GM18858 (cell line): Measurements from ENCODE around the gene SFRP2.

ENCODE experiments used
- ATAC-seq: cut with Tn5 transposase; IDR thresholded peaks from one replicate; pipeline ENCODE4 v1.9.1; 2021; ENCODE audit not compliant: unreplicated experiment

SFRP2 gene

DNA sequence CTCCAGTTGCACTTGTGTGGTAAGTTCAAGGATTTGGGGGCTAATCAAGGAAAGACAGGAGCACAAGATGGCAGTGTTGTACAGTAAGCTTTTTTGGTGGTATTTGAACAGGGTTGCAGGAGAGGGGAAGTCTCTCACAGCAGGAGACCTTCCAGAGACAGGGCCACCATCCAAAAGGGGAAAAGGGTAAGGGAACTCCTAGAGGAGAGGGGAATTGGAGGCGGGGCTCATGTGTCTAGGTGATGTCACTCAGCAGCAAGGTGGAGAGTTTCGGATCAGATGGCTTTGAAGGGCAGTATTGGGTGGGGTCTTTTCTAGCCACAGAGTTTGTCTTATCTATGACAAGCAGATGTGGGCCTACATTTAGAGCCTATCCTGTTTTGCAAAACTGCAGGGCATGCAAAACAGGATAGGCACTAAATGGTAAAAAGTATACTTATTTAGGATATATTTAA lies 15.6 kb downstream of the SFRP2 start:
- ATAC-seq, result no peak

DNA sequence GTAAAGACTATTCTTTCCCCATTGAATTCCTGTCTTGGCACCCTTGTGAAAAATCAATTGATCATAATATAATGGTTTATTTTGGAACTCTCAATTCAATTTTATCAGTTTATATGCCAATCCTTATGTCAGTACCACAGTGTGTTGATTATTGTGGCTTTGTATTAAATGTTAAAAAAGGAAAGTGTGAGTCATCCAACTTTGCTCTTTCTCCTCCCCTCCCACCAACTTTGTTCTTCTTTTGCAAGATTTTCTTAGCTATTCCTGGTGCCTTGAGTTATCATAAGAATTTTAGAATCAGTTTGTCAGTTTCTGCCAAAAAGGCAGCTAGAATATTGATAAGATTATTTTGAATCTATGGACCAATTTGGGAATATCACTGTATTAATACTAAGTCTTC lies 17.8 kb downstream of the SFRP2 start:
- no peak for ATAC-seq

DNA sequence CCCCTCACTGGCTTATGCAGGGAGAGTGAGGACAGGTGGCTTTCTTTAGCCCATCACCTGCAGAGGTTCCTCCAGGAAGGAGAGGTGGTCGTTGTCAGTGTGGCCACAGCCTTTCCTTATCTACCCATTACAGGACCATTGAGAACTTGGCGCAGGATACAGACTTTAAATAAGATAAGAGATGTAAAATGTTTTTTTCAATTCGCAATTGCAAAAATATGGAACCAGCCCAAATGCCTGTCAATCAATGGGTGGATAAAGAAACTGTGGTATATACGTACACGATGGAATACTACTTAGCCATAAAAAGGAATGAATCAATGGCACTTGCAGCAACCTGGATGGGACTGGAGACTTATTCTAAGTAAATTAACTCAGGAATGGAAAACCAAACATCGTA lies 22.1 kb downstream of the SFRP2 start:
- no peak for ATAC-seq

DNA sequence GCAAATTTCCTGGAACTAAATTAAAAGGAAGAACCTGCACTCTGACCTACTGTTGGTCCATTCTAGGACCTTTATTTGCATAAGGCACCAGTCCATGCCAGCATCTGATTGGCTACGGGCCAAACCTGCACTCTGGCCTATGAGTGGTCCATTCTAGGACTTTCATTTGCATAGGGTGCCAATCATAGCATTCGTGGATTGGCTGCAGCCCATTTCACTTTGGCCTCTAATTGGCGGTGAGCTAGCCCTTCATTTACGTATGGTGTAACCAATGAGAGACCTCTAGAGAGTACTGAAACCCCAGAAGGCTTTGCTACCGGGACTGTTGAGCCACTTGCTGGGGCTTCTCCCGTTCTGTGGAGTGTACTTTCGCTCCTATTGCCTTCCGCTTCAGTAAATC lies 23.0 kb downstream of the SFRP2 start:
- no peak for ATAC-seq

DNA sequence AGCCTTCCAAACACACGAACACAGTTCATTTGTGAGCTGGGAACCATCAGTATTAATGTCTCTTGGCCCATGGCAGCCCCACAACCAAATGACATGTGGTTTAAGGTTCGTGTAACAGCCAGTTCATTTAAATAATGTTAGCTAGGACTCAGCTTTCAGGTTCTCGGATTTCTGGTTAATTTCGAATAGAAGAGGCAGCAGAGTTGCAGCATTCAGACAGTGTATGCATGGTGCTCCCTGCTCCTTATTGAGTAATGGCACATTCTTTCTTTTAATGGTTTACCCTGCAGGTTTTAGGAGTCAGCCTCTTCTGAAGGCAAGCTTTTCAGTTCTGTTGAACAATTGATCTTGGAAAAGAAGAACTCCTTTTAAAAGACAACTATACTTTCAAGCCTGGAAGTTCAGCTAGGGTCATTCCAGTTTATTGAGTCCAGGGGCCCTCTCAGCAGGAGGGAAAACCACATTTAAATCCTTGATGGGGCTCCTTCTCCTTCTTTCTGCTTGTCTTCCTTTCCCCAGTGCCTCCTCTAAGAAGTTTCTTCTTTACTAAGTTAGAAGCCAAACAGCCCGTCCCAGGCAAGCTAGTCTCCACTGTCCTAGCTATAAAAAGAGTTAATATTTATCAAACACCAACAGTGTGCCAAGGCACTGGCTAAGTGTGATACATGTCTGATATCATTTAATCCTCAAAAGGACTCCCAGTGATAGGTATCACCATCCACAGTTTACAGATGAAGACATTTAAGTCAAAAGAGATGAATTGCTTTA lies 24.1 kb downstream of the SFRP2 start:
- no peak for ATAC-seq

DNA sequence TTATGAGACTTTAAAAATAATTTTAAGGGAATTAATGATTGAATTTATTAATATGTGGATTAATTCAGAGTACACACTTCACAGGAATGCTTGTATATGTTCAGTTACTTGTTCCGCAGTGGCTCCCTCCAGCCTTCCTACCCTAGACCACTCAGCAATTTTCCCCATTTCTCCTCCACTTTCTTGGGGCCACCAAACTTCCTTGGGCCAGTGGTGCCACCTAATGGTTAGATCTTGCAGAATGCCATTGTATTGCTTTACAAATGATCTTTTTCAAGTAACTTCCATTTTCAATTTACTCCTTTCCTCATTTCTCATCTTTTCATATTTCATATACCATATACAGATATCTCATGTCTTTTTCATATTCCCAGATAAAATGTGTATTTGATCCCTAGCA lies 25.5 kb downstream of the SFRP2 start:
- no peak for ATAC-seq

DNA sequence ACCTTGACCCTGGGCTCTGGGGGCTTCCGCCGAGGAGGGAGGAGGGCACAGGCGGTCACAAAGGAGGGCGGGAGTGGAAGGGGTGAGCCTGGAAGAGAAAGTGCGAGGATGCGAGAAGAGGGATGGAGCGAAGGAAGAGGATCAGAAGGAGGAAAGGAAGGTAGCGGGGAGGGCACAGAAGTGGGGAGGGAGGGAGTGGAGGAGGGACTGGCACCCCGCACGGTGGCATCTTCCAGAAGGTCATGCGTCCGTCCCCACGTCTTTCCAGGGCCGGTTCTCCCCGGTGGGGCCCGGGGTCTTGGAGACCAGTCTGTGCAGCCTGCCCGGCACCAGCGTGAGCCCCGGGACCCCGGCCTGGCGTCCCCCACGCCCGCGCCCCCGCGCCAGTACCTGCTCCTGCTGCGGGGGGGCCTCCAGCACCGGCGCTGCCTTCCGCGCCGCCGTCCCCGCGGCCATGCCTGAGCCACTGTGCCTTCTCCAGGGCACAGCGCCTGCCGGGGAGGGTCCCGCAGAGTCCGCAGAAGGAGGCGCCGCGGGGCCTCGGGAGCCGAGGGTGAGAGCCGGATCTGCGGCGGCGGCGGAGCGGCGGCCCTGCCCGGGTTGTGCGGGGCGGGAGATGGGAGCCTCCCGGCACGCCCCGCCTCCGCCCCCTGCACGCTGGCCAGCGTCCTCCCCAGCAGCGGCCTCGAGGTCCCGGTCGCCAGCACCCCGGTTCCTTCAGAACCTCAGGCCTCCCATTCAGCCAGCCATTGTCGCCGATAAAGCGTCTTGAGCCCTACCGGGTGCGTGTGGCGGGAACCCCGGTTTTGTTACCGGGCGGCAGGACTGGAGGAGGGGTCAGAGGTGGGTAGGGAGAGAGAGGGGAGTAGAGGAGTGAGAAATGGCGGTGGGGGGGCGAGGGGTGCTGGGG lies 29.2 kb downstream of the SFRP2 start, which contains the start of gene RNF175:
RNF175 (minus strand) TSS at position 618 of the 910 bp plus-strand sequence; CDS start at position 456, 162 bp downstream.
- ATAC-seq, result no peak

DNA sequence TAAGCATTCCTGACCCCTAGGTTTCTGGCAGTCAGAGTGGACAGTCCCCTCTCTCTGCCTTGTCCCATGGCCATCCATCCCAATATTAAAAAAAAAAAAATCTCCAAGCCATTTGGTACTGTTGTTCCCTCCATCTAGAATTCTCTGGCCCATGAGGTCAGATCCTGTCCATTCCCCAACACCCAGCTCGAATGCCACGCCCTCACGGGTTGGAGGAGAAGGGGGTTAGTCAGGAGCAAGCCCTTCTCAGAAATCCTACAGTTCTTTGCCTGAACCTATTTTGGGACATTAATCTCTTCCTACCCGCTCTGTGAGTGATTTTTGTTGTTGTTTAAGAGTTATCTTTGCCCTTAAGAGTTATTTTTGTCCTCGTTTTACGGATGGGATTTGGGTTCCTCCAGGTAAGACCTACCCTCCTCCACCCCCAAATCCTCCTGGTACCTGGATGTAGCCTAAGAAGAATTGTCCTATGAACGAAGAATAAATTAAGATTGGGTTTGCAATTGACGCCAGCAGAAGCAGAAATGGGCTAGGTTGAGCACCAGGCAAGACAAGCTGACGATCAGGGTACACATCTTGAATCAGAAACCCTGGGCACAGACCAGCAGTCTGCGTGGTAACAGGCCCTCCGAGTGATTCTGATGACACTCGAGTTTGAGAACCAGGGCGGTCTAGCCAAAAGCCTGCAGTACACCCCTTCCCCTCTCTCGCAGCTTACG lies 30.0 kb downstream of the SFRP2 start:
- ATAC-seq, result no peak

DNA sequence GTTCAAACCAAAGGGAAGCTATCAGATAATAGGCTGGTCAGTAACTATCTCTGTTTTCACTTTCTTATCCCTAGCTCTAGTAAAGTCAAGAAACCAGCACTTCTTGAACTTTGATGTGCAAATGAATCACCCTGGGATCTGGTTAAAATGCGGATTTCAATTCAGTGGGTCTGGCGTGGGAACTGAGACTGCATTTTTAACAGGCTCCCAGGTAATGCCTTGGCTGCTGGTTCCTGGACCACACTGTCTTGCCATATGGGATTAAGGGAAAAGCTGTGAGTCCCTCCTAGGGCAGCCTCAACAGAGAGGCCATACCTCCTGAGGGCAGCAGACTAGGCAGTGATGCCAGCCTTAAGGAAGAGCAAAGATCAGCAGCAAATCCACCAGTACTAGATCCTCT lies 30.7 kb downstream of the SFRP2 start:
- no peak for ATAC-seq

DNA sequence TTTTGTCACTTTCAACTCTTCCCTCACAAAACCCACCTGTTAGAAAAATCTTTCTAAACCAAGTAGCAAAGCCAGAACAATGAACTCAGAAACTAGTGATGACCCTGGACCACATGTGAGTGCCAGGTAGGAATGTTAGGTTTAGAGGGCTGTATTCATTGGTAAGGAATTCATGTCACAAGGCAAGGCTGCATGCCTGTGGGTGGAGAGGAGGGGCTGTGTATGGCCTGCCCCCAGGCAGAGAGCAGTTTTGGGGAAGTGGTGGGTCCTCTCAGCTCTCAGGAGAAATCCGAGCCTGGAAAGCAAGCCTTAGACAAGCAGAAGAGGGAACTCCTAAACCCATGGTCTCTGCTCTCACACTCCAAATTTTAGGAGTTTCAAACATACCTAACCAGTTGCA lies 31.5 kb downstream of the SFRP2 start:
- ATAC-seq, result no peak

DNA sequence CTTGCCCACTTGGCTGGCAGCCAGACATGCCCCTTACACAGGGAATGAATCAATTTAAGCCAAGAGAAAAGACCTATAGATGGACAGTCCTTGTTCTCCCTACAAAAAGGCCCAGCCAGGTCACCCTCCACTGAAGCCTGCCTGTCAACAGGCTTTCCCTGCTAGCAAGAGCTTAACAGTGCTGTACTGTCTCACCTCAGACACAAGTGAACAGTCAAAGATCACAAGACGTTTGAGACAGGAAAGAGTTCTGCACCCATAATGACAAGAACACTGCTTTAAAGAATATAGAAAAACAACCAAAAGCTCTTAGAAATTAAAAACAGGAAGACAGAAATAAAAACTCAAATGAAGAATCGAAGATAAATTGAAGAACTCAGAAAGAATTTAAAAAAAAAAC lies 33.7 kb downstream of the SFRP2 start:
- no peak for ATAC-seq

DNA sequence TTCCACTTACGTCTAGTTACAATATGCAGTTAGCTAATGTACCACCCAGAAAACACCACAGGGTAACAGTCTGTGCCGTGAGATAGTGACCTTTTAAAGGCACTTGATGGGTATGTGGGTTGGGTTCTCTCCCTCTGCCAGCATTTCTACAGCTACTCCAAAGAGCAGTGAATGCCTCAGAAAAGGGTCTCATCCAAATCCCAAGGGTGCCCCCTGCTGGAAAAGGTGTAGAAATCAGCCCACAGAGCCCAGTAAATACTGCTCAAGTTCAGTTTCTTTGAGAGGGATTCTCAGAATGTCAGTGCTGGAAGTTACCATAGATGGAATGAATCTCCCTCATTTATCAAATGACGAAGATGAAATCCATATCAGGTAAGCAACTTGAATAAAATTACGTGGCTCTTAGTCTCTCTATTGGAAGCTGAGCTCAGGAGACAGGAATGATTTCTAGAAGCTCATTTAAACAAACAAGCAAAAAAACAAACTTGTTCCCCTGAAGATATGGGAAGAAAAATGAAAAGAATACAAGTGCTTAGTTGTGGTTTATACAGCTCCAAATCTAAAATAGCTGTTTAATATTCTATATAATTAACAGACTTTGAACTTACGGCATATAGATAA lies 38.6 kb downstream of the SFRP2 start:
- ATAC-seq, result peak; percentile 89

DNA sequence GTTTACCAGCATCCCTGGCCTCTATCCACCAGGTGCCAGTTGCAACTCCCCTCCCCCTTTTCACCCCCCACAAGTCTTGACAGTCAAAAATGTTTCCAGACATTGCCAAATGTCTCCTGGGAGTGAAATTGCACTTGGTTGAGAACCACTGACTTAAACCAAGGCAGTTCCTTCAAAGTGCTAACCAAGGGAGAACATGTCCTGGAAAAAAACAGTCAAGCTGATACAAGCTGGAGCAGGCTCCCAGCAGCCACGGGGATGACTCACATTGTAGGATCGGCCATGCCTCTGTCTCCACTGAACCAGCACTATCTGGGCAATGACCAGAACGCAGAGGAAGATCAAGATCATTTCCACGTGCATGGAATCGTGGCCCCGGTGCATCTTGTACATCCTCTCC lies 40.5 kb downstream of the SFRP2 start:
- no peak for ATAC-seq

DNA sequence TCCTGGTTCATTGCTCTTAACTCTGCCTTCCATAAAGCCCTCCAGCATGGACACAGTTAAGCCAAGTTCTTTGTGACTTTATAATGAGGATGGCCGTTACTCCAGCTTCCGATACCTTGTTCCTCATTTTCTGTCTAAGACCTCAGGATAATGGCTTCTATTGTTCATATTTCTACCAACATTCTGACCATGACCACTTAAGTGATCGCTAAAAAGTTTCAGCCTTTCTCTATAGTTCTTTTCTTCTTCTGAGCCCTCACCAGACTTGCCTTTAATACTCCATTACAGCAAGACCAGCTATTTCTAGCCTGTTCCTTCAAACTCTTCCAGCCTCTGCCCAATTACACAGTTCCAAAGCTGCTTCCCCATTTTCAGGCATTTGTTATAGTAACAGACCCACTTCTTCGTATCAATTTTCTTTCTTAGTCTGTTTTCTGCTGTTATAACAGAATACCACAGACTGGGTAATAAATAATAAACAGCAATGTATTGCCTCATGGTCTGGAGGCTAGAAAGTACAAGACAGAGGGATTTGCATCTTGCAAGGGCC lies 41.4 kb downstream of the SFRP2 start:
- ATAC-seq, result no peak

DNA sequence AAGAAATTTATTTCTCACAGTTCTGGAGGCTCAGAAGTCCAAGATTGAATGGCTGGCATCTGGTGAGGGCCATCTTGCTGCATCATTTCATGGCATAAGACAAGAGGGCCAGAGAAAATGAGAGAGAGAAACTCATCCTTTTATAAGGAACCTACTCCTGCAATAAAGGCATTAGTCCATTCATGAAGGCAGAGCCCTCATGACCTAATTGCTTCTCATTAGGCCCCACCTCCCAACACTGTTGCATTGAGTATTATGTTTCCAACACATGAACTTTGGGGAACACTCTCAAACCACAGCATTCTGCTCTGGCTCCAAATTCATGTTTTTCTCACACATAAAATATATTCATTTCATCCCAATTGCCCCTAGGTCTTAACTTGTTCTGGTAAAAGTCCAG lies 43.2 kb downstream of the SFRP2 start:
- no peak for ATAC-seq

DNA sequence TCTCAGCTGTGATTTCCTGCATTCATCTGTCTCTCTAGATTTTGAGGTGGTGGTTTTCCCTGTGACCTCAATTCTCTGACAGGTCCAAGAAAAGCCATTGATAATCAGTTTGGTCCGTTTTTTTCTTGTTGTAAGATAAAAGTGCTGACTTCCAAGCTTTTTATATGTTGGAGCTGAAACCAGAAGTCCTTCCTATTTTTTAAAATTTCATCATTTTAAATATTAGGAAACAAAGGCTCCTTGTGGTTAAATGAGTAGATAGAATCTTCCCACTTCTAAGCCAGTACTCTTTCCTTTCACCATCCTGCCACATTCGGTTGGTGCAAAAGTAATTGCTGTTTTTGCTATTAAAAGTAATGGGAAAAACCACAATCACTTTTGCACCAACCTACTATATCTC lies 47.3 kb downstream of the SFRP2 start:
- ATAC-seq, result no peak

DNA sequence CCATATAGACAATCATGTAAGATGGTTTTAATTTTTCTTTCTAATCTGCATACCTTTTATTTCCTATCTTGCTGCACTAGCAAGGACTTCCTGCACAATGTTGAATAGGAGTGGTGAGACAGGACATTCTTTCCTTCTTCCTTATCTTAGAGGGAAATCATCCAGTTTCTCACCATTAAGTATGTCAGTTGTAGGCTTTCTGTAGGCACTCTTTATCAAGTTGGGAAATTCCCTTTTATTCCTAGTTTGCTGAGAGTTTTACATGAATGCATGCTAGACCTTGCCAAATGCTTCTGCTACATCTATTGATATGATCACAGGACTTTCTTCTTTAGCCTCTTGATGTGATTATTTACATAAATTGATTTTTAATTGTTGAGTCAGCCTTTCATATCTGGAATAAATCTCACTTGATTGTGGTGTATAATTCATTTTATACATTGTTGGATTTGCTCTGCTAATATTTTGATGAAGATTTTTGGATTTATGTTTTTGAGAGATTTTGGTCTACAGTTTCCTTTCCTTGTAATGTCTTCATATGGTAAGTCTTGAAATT lies 52.9 kb downstream of the SFRP2 start:
- no peak for ATAC-seq

DNA sequence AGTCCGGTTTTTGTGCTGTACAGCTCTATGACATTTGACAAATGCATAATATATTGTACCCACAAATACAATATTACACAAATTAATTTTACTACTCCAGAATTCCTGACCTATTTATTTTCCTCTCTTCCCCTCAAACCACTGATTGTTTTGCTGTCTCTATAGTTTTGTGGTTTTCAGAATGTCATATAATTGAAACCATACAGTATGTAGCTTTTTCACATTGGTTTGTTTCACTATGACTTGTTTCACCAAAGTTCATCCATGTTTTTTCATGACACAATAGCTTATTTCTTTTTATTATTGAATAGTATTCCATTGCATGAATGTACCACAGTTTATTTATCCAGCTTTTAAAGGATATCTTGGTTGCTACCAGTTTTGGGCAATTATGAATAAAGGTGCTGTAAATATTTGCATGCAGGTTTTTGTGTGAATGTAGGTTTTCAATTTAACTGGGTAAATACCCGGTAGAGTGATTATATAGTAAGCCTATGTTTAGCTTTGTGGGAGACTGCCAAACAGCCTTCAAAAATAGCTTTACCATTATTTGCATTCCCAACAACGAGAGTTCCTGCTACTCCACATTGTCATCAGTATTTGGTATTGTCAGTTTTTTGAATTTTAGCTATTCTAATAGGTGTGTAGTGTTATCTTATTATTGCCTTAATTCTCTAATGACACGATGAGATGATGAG lies 55.0 kb downstream of the SFRP2 start:
- peak; percentile 83 for ATAC-seq

DNA sequence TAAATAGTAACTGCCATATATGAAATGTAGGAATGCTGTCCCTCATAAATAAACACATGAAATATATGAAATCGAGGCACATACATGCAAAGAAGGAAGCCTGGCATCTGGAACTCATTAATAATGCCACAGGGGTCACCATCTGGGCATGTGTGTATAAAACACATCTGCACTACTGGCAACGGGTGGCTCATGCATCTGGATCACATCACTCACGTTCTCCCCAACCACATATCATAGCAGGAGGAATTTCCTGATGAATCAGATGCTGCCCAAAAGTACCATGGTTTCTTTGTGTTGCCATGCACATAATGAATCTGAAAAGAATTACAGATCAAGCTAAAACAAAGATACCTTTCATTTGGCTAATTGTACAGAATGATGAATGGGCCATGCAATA lies 57.6 kb downstream of the SFRP2 start:
- no peak for ATAC-seq
